CD4-positive, alpha-beta T cell treated with Interleukin-4 for 4 hours (primary cell): ENCODE results near the gene ECI1.
A peak's percentile ranks its signal among the peaks of the same experiment; 100 is the strongest.

Experiments used
- DNase-seq: peaks from one replicate; pipeline ENCODE4 v3.0.0-alpha.2; 2020

Gene ECI1, protein sequence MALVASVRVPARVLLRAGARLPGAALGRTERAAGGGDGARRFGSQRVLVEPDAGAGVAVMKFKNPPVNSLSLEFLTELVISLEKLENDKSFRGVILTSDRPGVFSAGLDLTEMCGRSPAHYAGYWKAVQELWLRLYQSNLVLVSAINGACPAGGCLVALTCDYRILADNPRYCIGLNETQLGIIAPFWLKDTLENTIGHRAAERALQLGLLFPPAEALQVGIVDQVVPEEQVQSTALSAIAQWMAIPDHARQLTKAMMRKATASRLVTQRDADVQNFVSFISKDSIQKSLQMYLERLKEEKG

DNA sequence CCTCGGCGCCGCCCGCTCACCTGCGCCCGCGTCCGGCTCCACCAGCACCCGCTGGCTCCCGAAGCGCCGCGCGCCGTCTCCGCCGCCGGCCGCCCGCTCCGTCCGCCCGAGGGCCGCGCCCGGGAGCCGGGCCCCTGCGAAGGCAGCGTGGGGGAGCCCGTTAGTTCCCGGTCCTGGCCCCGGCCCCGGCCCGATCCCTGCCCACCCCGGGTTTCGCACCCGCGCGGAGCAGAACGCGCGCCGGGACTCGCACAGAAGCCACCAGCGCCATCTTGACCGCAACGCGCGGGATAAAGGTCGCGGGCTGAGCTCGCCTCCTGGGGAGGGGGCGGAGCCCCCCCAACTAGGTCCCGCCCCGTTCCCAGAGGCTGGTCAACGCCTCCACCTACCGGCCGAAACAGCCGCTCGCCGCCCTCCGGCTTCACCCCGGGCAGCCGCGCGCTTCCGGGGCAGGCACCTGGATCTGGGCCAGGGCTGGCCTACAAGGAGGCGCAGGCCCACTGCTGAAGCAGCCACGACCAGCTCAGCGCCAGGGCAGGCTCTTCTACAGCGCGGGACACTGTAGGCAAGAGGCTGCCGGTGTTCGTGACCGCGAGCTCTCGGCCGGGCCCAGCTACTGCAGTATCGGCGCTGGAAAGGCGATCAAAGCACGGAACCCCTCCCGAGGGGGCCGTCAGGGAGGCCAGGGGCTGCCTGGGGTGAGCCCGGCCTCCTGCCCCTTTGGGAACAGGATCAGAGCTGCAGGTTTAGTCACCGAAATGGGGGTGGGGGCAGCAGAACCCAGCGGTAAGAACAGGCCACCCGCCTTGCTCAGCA, at the start of gene ECI1:
Gene ECI1, minus strand, starts transcription at position 292 of the 816 bp plus-strand sequence. Its CDS starts 21 bp downstream, at position 271.
- peak; percentile 84 for DNase-seq

DNA sequence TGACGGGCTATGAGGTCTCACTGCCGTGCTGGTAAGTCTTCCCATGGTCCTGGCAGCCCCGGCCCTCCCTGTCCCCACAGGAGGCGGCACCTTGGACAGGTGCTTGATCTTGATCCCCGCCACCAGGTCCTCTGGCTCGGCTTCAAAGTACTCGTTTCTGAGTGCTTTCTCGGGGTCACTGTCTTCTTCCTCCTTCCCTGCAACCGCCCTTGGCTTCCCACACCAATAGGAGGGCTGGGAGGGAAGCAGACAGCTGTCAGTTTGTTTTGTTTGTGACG, 48.5 kb upstream of the ECI1 start:
- no peak for DNase-seq

DNA sequence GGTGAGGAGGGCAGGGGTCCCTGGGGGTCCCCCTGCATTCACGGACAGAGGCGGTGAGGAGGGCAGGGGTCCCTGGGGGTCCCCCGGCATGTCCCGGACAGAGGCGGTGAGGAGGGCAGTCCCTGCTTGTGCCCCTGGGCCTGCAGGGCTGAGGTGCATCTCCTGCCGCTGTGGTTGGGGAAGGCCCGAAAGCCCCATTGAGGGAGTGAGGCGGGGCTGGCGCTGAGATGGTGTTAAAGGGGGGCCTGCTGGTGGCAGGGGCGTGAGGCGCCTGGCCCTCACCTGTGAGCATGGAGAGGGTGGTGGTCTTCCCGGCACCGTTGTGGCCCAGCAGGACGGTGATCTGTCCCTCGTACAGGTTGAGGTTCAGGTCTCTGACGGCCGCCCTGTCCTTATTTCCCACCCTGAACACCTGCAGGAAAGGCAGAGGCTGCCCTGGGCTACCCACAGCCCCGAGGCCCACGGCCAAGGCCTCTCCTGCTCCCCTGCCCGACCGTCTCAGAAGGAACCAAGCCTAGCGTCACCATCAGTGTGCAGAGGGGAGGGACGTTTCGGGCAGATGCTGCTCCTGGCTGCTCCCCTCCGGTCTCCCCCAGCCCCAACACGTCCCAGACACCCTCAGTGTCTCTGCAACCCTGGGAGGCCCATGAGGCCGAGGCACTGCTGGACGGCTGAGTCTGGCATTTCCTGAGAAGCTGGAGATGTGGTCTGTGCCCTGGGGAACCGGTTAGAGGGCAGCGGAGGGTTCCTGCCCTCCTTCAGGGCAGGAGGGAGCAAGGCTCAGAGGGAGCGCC, 47.9 kb upstream of the ECI1 start:
- no peak for DNase-seq

DNA sequence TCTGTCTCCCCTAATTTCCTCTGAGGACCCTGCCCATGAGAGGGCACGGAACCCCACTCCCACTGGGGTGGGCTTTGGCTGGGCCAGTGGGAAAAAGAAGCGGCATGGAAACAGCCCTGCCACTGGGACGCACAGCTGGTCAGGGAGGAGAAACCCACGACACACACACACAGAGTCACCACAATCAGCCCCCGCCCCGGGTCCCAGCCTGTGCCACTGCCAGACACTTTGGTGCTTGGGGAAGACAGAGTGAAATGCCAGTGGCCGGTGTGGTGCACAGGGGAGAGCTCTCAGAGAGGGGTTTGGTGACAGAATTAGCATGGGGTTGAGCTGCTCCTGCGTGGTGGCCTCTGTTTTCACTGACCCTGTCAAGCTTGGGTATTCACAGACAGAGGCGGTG, 47.2 kb upstream of the ECI1 start:
- no peak for DNase-seq

DNA sequence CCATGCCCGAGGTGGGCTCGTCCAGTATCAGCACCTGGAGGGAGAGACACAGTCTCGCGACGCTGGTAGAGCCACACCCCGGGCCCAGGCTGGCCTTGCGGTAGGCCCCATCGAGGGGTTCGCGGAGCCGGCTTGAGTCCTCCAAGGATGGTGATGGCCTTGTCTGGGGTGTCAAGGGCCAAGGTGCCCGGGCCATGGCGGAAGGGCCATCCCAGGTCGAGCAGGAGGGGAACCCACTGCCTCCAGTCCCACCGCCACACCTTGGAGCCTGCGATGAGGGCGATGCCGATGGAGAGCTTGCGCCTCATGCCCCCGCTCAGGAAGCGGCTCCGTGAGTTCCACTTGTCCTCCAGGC, 46.1 kb upstream of the ECI1 start:
- no peak for DNase-seq

DNA sequence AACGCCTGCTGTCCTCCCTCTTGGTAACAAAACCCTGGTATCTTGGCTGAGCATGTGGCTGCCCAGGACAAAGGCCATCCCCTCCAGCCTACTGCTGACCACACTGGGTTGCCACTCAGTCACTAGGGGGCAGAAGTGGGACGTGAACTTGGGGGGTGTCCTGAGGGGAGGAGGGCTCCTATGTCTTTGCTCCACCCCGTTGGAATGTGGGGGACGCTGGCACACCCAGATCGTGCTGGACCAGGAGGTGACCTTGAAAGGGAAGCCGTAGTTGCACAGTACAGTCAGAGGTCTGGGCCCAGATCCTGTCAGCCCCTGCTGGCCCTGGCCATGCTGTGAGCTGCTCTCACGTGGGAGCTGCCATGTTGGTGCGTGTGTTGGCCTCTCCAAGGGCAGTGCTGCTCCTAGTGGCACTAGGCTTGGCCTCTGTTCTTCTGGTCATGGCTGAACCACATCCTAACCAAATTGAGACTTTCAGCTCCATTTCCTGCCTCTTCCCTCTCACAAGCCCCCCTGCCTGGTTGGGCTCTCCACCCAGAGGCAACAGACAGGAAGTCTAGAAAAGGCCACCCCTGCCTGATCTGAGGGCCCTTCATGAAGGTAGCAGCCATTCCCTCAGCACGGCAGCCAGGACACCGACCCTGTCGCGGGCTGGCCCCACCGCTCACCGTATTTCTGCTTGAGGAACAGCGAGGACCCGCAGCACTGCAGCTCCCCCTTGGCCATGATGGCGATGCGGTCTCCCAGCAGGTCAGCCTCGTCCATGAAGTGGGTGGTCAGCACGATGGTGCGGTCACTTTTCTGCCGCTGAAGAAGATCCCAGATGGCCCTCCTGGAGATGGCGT, 45.5 kb upstream of the ECI1 start:
- no peak for DNase-seq

DNA sequence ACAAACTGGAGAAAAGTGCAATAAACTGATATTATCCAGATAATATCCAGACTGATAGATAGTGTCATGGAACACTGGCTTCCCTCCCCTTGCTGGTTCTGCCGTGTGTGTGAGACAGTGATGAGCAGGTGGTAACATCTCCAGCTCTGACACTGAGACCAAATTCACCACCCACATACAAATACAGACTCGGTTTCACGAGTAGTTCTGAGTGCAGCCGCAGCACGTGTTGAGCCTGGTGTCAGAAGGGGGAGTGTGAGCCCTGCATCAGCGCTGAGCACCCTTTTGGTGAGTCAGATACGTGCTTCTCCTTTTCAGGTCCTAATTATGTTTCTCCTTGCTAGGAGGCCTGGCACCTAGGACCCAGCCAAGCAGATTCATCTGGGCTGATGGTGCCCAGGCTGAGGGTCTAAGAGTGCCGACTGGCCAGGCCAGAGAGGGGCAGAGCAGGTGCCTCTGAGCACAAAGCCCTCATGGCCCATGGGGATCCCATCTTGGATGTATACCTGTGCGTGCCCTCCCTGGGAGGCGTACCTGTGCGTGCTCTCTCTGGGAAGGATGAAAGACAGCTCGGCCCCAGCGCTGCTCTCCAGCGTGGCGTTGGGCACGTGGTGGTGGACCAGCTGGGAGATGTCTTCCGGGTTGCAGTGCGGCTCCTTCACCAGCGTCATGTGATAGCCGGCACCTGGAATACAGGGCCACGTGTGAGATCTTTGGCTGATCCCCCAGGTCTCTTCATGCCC, 43.8 kb upstream of the ECI1 start:
- DNase-seq, result no peak

DNA sequence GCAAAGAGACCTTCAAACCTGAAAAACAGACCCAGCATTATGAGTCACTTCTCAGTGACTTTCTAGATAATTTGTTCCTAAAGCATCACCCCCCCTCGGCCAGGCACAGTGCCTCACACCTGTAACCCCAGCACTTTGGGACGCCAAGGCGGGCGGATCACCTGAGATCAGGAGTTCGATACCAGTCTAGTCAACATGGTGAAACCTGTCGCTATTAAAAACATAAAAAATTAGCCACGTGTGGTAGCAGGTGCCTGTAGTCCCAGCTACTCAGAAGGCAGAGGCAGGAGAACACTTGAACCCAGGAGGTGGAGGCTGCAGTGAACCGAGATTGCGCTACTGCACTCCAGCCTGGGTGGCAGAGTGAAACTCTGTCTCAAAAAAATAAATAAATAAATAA, 40.8 kb upstream of the ECI1 start:
- no peak for DNase-seq

DNA sequence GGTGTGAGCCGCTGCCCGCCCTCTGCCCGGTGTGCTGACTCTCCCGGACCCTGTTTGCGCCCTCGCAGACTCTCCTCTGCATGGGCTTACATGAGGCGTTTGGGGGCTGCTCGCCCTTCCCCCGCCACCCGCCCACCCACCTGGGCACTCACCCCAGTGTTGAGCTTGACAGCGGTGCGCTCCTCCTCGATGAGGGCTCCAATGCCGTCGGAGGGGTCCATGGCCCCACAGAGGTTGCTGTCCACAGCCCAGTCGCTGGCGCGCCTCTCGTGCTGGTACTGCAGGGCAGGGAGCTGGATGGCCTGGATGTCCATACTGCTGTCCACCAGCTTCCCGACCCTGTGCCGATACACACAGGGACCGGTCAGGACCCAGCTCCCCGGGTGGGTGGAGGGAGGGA, 37.9 kb upstream of the ECI1 start:
- DNase-seq, result no peak

DNA sequence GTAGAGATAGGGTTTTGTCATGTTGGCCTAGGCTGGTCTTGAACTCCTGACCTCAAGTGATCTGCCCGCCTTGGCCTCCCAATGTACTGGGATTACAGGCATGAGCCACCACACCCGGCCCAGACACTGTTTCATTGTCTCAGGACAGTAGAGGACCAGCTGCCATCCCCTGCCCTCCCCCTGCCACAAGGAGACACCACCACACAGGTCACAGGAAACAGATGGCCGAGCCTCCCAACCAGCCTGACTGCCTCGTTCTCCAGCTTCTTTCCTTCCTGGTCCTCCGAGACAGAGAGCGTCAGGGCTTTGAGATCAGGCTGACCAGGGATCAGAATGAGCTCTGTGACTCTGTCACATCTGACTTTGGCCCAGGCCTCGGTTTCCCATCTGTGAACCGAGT, 37.3 kb upstream of the ECI1 start:
- DNase-seq, result no peak

DNA sequence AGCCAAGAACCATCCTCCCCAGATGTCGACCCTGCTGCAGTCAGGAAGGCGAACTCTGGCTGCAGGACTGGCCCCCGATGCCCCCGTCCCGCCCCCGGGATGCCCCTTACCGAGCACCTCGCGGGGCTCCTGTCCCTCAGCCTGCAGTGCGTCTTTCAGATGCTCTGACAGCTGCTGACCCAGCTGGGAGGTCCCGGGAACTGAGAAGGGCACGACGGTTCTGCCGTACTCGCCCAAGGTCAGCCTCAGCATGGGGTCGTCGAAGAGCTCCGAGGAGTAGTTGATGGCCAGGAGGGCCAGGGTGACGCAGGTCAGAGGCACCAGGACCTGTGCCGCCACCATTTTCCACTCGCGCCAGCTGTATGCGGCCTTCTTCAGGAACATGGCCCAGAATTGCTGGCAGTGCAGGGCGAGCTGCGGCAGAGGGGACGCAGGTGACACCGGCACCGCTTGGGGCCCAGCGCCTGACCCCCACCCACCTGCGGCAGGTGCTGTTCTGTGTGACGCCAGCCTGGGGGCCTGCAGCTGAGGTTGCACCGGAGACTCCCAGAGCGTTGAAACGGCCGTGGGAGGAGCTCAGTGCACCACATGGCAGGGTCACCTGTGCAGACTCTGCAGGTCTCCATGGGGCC, 36.6 kb upstream of the ECI1 start:
- DNase-seq, result no peak

DNA sequence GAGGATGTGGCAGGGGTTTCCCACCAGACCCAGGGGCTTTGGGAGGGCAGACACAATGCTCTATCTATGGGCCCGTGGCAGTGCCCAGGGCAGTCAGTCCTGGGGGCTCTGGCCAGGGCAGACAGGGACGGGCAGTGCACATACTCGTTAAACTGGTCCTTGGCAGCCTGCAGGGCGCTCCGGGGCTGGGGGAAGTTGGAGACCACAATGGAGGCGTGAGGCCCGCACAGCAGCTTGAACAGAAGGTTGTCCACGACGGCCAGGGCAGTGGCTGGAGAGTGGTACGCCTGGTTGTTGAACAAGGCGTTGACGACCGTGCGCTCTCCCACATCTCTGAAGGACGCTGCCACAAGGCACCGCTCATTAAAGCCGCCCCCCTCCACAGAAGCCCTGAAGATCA, 35.2 kb upstream of the ECI1 start:
- DNase-seq, result no peak

DNA sequence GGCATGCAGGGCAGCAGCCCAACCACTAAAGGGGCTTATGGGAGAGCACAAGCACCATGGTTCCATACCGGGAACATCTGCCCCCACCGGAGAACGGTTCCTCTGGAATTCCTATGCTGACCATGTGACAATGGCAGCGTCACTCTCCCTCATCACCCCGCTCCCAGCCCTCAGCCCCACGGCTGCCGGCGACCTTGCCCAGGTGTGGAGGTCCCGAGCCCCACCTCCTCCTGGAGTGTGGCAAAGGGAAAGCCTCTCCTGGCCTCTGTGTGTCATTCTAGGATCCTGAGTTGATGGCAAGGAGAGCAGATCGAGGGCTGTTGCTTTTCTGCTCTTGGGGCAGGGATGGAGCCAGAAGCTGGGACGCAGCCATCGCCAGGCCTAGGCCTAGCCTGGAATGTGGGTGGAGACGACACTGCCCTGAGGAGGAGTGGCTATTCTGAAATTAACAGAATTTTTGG, 34.4 kb upstream of the ECI1 start:
- no peak for DNase-seq

DNA sequence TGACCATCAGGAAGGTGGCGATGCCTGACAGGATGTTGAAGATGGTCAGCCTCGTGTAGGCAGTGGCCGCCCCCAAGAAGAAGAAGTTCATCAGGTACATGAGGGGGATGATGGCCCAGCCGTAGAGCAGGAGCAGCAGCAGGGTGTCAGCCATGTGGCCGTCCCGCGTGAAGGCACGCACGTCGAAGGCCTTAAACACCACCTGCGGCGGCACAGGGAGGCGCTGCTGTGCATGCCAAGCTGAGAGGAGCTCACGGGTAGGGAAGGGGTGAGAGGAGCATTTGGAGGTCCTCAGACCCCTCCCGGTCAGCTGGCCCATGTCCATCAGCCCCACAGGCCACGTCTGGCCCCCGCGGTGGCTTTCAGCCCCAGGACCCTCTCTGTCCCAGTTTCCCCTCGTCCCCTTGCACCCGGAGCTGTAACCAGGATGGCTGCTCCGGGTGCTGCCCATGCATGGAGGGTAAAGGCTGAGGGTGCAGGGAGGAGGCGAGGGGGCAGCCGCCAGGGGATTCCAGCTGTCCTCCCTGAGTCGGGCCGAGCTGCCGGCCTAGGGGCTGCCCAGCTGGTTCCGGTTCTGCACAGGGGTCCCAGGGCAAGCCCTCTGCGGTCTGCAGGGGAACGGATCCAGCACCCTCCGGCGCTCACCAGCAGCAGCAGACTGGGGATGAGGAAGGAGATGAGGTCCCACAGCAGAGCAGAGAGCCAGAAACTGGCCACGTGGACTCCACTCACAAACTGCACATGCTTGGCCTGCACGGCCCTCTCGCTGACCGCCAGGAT, 33.6 kb upstream of the ECI1 start:
- DNase-seq, result no peak

DNA sequence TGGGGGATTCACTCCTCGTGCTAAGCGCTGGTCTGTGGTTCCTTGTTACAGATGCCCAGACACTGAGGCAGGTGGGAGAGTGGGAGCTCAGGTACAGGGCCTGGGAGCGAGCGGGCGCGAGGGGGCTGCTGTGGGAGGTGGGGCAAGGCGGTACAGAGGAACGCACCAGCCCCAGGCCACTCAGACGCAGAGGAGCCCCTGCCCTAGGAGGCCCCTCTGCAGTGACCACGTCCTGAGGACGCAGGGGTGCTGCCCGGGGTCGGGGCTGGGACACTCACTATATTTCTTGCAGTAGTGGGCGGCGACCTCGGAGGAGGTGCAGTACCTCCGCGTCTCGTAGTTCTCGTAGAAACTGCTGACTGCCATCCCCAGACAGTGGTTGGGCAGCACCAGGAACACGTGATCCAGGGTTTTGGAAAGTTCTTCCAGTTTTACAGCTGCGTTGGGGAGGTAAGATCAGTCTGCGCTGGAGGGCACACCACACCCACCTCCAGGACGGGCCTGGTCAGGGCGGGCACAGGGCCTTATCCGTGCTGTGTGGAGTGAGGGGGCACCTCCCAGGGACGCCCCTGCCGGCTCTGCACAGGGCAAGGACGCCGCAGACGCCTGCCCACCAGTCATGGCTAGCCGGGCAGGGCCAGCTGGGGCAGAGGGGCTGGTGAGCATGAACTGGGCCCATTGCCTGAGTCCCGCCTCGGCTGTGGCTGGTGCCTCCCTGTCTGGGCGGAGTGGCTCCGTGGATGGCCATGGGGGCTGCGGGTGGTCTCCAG, 32.8 kb upstream of the ECI1 start:
- DNase-seq, result no peak

DNA sequence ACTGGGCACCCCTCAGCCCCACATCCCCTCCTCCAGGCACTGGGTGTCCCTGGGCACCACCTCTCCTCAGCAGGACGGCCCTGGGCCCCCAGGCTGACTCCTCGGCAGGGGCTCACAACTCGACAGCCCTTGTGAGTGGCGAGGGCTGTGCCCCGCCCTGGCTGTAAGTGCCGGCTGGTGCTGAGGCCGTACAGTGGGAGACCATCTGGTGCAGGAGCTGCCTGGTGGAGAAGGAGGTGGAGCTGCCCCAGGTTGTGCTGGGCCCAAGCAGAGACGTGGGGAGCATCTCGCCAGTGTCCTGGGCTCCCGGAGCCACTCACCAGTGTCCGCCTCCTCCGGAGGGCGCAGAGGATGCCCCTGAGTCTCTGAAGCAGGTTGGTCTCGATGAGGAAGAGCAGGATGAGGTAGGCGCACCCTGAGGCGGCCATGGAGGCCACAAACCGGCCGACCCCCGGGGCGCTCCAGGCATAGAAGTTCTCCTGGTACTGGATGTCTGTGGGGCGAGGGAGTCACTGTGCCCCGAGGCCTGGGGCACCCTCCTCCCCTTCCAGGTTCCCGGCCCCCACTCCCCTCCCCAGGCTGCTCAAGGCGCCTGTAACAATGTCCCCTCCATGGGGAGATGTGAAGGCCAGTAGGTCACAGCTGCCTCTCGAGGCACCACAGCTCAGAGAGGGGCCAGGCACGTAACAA, 31.6 kb upstream of the ECI1 start:
- no peak for DNase-seq

DNA sequence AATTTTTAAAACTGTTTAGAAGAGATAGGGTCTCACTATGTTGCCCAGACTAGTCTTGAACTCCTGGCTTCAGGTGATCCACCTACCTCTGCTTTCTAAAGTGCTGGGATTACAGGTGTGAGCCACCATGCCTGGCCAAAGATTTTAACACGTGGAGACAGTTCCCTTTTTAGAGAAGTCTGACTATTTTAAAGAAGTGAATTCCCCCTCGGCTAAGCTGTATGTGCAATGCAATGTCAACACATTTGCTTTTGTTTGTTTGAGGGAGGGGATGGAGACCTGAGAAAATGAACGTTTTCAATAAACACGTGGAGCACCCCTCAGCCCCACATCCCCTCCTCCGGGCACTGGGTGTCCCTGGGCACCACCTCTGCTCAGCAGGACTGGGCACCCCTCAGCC, 30.9 kb upstream of the ECI1 start:
- DNase-seq, result no peak

DNA sequence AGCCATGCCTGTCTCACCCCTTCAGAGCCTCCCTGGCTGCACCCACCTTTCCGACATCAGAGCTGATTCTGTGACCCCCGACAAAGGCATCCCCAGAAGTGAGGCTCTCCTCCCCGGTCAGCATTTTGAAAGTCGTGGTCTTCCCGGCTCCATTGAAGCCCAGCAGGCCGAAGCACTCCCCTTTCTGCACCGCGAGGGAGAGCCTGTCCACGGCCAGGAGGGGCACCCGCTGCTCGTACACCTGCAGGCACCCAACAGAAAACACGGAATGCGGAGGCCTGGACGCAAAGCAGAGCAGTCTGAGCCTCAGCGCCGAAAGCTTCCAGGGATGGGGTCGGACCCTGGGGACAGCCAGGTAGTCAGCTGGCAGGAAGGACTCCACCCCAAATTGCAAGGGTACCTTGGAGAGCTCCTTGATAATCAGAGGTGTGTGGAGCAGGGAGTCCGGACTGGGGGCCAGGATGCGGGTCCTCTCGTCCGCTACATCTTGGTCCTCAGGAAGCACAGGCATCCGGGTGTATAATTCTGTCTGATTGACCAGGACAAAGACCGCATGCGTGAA, 29.7 kb upstream of the ECI1 start:
- no peak for DNase-seq

DNA sequence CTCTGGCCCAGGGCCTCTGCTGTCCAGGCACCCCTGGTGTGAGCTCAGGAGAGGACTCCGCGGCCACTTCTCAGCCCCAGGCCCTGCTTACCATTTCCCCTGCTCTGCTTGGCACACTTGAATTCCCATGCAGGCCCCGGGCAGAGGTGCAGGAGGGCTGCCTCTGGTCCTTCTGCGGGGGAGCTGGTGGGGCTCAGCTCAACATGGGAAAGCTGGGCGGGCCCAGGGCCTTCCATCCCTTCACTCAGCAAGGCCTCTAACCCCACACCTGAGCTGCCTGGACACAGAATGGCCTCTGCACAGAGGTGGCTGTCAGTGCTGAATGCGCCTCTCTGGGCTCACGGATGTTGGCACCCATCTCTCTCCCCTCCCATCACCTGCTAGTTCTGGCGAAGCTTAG, 29.1 kb upstream of the ECI1 start:
- no peak for DNase-seq
